ENCODE data around the gene FAHD1. TPM values are rescaled to one million over a fixed set of nuclear protein-coding genes. Genes with fewer than 3 reads are reported as not detected.

Gene FAHD1
- total and polyA plus RNA-seq, 9 of the 15 experiments (the other 6 are each of a cell fraction or from before 2014, with no cell fraction given) = 2.2 to 20.9 (median 10.7) TPM

DNA sequence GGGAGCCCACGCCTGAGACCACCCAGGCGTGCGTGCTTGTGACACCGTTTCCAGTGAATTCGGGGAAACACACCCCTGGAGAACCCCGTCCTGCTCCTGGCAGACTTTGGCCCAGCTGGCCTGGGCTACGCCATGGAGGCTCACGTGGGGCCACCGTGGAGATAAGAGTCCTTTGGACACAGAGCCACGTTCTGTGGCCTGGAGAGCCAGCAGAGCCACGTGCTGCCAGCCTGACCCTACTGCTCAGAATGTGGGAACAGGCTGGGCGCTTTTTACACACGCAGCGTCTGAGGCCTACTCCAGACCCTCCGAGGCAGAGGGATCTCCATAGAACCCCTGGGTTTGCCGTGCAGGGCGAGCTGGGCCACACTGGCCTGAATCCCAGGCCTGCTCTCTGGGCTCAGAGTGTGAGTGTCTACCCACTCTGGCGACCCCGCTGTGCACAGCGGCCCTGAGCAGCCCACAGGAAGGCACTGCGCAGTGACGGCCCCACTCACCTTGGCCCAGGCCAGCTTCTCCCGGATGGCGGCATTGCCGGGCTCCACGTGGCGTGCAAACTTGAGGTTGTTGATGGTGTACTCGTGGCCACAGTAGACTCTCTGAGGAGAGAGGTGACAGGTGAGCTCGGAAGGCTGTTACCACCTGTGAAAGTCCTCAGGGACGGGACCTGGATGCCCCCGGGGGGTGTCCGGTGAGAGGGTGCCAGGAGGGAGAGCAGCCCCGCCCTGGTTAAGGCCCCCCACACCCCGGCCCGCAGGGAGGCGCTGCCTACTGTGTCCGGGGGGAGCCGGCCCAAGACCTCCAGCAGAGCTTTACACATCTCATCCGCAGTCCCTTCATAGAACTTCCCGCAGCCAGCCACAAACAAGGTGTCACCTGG lies 10.4 kb upstream of the FAHD1 start:
- no peaks in the 10 kb centered on the region for H4K20me1 ChIP-seq (replicated peaks; ENCODE audit: control insufficient read depth, insufficient read depth, low read length)
- POLR2A ChIA-PET = interaction anchor here (0.6 kb wide), 1 partner anchor 537 kb away, joined by 3 read pairs; no protein-coding TSS in a partner anchor

More for the DNA sequence above, 10.4 kb upstream of the FAHD1 start:
- DNase-seq (ENCODE audit: extremely low read depth in 1 of 4, low spot score in 3 of 4) = no peak
- H3K9me3 ChIP-seq (replicated peaks; ENCODE audit: control insufficient read depth, insufficient read depth, low read depth, low read length) = no peaks in the 10 kb centered on the region
- H3K4me1 ChIP-seq (replicated peaks in 1 of 2; ENCODE audit: control insufficient read depth in 2 of 2, insufficient read depth in 2 of 2, low read length in 2 of 2) = peaks cover 0 to 54% of the 10 kb centered on the region in 2 experiments; a peak in 3 of 5 replicates
- FAIRE-seq = no peak
- ATAC-seq = no peak
- intact Hi-C loops (cut with micrococcal nuclease) (no loop called here), in situ Hi-C loops (cut with MboI) (no loop called here)
- no peak overlapping the region for H3K4me3 ChIP-seq
- H3K79me2 ChIP-seq (ENCODE audit: control insufficient read depth, insufficient read depth, low read length) = no peaks in the 10 kb centered on the region
- no peak overlapping the region for H3K27ac ChIP-seq (ENCODE audit: extremely low read depth, low read depth, low read length)
- CTCF ChIA-PET (ENCODE audit: low intra/inter-chr PET ratio) = no interaction called here
- no TSS peak for BruUV-seq (replicated peaks)
- no peak overlapping the region for H2AFZ ChIP-seq (ENCODE audit: low read depth, low read length)
- H3K4me2 ChIP-seq (ENCODE audit: insufficient read depth, low read length) = no peak overlapping the region
- no peaks in the 10 kb centered on the region for H3K9me1 ChIP-seq (ENCODE audit: control insufficient read depth, insufficient read depth, low read length)
- H3K27me3 ChIP-seq (ENCODE audit: control insufficient read depth in 2 of 2, insufficient read depth in 2 of 2, low read length in 2 of 2) = no peaks in the 10 kb centered on the region
- TF ChIP-seq, protein P1, sequence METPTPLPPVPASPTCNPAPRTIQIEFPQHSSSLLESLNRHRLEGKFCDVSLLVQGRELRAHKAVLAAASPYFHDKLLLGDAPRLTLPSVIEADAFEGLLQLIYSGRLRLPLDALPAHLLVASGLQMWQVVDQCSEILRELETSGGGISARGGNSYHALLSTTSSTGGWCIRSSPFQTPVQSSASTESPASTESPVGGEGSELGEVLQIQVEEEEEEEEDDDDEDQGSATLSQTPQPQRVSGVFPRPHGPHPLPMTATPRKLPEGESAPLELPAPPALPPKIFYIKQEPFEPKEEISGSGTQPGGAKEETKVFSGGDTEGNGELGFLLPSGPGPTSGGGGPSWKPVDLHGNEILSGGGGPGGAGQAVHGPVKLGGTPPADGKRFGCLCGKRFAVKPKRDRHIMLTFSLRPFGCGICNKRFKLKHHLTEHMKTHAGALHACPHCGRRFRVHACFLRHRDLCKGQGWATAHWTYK (CRISPR knock-in tag; IDR thresholded peaks at IDR 0.05) = peak; percentile 76
- TF ChIP-seq, protein P2, sequence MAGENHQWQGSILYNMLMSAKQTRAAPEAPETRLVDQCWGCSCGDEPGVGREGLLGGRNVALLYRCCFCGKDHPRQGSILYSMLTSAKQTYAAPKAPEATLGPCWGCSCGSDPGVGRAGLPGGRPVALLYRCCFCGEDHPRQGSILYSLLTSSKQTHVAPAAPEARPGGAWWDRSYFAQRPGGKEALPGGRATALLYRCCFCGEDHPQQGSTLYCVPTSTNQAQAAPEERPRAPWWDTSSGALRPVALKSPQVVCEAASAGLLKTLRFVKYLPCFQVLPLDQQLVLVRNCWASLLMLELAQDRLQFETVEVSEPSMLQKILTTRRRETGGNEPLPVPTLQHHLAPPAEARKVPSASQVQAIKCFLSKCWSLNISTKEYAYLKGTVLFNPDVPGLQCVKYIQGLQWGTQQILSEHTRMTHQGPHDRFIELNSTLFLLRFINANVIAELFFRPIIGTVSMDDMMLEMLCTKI (IDR thresholded peaks at IDR 0.05; ENCODE audit: partially characterized antibody) = no peak
- no peak for TF ChIP-seq CSDE1 (IDR thresholded peaks at IDR 0.05)
- TF ChIP-seq, protein P3, sequence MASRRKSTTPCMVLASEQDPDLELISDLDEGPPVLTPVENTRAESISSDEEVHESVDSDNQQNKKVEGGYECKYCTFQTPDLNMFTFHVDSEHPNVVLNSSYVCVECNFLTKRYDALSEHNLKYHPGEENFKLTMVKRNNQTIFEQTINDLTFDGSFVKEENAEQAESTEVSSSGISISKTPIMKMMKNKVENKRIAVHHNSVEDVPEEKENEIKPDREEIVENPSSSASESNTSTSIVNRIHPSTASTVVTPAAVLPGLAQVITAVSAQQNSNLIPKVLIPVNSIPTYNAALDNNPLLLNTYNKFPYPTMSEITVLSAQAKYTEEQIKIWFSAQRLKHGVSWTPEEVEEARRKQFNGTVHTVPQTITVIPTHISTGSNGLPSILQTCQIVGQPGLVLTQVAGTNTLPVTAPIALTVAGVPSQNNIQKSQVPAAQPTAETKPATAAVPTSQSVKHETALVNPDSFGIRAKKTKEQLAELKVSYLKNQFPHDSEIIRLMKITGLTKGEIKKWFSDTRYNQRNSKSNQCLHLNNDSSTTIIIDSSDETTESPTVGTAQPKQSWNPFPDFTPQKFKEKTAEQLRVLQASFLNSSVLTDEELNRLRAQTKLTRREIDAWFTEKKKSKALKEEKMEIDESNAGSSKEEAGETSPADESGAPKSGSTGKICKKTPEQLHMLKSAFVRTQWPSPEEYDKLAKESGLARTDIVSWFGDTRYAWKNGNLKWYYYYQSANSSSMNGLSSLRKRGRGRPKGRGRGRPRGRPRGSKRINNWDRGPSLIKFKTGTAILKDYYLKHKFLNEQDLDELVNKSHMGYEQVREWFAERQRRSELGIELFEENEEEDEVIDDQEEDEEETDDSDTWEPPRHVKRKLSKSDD (conservative IDR thresholded peaks at IDR 0.05; ENCODE audit: low read length) = no peak
- 93% methylated on average over 36 of the region's 40 CpGs for WGBS (ENCODE audit: insufficient coverage, low coverage, missing lambda C conversion rate)
- no peak overlapping the region; a peak in 1 of 4 replicates for H3K9ac ChIP-seq (ENCODE audit: insufficient read depth in 1 of 2, low read depth in 2 of 2, low read length in 2 of 2)
- H3K36me3 ChIP-seq (ENCODE audit: control insufficient read depth, insufficient read depth, low read length) = peaks cover 3% of the 10 kb centered on the region; the same call in 1 of the 3 replicates

All from K562 (cell line).